Measurements from ENCODE around the gene GPR63. TPM values are rescaled to one million over a fixed set of nuclear protein-coding genes. Genes with fewer than 3 reads are reported as not detected.
A peak's percentile ranks its signal among the peaks of the same experiment; 100 is the strongest.

GPR63 gene
- total RNA-seq, 2 experiments from 2014 or later: 1.2 to 1.3 TPM

DNA sequence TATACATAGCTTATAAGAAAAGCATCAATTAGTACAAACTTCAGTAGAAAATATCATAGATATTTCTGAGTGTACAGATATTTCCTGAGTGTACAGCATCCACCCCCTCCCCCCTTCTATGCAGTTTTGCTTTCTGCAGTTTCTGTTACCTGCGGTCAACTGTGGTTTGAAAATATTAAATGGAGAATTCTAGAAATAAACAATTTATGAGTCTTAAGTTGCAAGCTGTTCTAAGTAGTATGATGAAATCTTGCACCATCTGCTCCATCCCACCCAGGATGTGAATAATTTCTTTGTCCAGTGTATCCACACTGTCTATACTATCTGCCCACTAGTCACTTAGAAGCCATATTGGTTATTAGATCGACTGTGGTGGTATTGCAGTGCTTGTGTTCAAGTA lies 15.8 kb upstream of the GPR63 start:
- Mint-ChIP-seq H3K4me3 (no peak overlapping the region), H3K36me3 (ENCODE audit: low read depth) (no peaks in the 10 kb centered on the region), H3K27me3 (peaks cover 2% of the 10 kb centered on the region), H3K4me1 (no peaks in the 10 kb centered on the region), H3K27ac (no peak overlapping the region), H3K9me3 (ENCODE audit: low read depth) (no peaks in the 10 kb centered on the region)
- ChIA-PET POLR2A (no interaction called here), CTCF (no interaction called here)
- intact Hi-C loops (cut with DNase I, micrococcal nuclease): no loop called here
- no peak for DNase-seq
- no peak for ATAC-seq

DNA sequence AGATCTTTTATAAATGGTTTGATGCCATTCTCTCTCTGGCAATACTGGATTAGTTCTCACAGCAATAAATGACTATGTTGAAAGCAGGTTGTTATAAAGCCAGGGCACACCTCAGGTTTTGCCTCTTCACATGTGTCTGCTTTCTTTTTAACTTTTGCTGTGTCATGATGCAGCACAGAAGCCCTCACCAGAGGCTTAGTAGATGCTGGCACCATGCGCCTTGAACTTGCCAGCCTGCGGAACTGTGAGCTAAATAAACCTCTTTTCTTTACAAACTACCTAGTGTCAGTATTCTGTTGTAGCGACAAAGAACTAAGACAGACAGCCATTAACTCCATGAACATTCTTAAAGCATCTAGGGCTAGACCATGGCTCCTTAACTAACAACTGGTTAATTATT lies 15.3 kb upstream of the GPR63 start:
- Mint-ChIP-seq H3K27ac (no peak overlapping the region), H3K27me3 (peaks cover 2% of the 10 kb centered on the region), H3K36me3 (ENCODE audit: low read depth) (no peaks in the 10 kb centered on the region), H3K4me1 (no peaks in the 10 kb centered on the region), H3K9me3 (ENCODE audit: low read depth) (peaks cover under 1% of the 10 kb centered on the region), H3K4me3 (no peak overlapping the region)
- no peak for ATAC-seq
- CTCF ChIA-PET: no interaction called here
- intact Hi-C loops (cut with DNase I, micrococcal nuclease): no loop called here
- POLR2A ChIA-PET: no interaction called here
- DNase-seq: no peak

DNA sequence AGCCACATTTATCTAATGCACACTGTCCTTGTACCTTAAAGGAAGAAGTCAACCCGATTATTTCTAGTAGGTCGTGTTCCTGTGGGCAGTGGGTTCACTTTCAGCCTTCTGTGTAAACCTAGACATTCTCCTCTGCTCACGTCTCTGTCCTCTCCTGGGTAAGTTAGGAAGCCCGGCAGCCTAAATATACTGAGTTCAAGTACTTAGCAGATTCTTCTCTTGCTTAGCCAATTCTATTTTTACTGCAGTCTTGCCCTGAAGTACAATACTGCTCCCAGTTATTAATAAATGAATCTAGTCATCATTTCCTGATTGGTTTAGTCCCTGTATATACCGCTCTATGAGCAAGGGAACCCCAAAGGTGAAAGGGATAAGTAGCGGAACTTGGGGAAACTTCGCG lies 14.6 kb upstream of the GPR63 start:
- Mint-ChIP-seq H3K36me3 (ENCODE audit: low read depth) (no peaks in the 10 kb centered on the region), H3K27me3 (peaks cover 3% of the 10 kb centered on the region), H3K4me1 (no peaks in the 10 kb centered on the region), H3K4me3 (no peak overlapping the region), H3K27ac (no peak overlapping the region), H3K9me3 (ENCODE audit: low read depth) (peaks cover 1% of the 10 kb centered on the region)
- DNase-seq (no peak), ATAC-seq (no peak)
- intact Hi-C loops (cut with DNase I, micrococcal nuclease): no loop called here
- POLR2A ChIA-PET: no interaction called here
- CTCF ChIA-PET: no interaction called here

DNA sequence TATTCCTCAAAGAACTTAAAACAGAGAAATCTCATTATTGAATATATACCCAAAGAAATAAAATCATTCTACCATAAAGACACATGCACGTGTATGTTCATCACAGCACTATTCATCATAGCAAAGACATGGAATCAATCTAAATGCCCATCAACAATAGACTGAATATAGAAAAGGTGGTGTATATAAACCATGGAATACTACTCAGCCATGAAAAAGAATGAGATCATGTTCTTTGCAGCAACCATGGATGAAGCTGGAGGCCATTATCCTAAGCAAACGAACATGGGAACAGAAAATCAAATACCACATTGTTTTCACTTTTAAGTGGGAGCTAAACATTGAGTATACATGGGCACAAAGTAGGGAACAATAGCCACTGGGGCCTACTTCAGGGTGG lies 12.3 kb upstream of the GPR63 start:
- Mint-ChIP-seq H3K4me1 (no peaks in the 10 kb centered on the region), H3K27ac (no peak overlapping the region), H3K36me3 (ENCODE audit: low read depth) (no peaks in the 10 kb centered on the region), H3K9me3 (ENCODE audit: low read depth) (peaks cover 4% of the 10 kb centered on the region), H3K27me3 (peaks cover 6% of the 10 kb centered on the region), H3K4me3 (no peak overlapping the region)
- intact Hi-C loops (cut with DNase I, micrococcal nuclease): no loop called here
- ATAC-seq (no peak), DNase-seq (no peak)
- POLR2A ChIA-PET: no interaction called here
- CTCF ChIA-PET: no interaction called here

DNA sequence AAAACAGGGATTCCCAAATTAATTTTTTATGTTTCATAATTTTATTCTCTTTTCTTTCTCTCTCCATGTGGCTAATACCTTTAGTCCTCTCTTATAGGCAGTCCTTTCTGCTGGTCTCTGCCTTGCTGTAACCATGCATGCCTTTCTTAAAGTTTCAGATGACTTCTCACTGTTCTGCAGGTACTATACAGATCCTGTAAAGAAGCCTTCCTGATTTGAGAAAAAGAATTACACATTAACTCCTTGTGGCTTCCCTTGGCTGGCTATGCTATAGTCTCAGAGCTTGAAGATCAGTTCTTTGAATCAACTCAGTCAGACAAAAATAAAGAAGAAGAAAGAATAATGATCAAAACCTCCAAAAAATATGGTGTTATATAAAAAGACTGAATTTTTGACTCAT lies 7.3 kb upstream of the GPR63 start:
- H3K36me3 Mint-ChIP-seq (ENCODE audit: low read depth): no peaks in the 10 kb centered on the region
- peaks cover 4% of the 10 kb centered on the region for H3K9me3 Mint-ChIP-seq (ENCODE audit: low read depth)
- intact Hi-C loops (cut with DNase I, micrococcal nuclease): no loop called here
- DNase-seq (no peak), ATAC-seq (no peak)
- ChIA-PET CTCF (no interaction called here), POLR2A (no interaction called here)
- no peaks in the 10 kb centered on the region for H3K4me1 Mint-ChIP-seq
- H3K27ac Mint-ChIP-seq: no peak overlapping the region
- H3K4me3 Mint-ChIP-seq: no peak overlapping the region
- H3K27me3 Mint-ChIP-seq: peaks cover 13% of the 10 kb centered on the region

DNA sequence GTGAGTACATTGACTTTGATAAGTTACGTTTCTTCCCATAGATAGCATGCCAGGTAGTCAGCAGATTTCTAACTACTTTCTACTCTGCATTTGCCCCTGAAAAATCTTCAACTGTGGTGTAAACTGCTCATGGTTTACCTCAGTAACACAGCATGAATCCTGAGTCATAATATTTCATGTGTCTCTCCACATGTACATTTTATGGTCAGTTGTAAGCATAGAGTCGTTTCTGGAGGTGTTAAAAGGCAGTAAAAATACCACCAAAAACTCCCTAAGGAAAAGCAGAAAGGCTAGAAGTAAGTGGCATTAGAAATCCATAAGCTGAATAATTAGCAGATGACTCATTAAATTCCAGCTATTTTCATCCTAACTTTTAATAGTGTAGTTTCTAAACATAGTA lies 4.1 kb upstream of the GPR63 start:
- H3K4me1 Mint-ChIP-seq: peaks cover 8% of the 10 kb centered on the region
- ATAC-seq: no peak
- peaks cover 25% of the 10 kb centered on the region for H3K27me3 Mint-ChIP-seq
- intact Hi-C loops (cut with DNase I, micrococcal nuclease): no loop called here
- H3K27ac Mint-ChIP-seq: no peak overlapping the region
- ChIA-PET POLR2A (no interaction called here), CTCF (no interaction called here)
- H3K36me3 Mint-ChIP-seq (ENCODE audit: low read depth): no peaks in the 10 kb centered on the region
- no peak for DNase-seq
- no peak overlapping the region for H3K4me3 Mint-ChIP-seq
- peaks cover 3% of the 10 kb centered on the region for H3K9me3 Mint-ChIP-seq (ENCODE audit: low read depth)

DNA sequence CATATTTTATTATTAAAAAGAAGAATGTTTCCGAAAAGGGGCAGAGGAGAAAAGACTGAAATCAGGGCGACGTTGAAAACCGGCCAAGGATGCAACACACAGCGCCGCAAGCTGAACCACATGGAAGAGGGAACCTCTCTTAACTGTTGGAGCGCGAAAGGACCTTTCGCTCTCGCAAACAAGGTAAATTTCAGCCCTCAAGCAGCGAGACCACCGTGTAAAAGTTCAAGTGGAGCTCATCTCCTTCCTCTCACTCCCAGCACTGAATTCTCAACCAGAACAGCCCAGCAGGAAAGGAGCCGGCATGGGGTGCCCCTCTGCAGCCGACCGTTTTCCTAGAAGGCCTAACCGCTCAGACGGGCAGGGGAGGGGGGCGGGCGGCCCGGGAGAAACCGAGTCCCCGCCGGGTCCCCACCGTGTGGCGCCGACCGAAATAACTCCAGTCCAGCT lies 621 bp downstream of the GPR63 start:
- POLR2A ChIA-PET: no interaction called here
- ATAC-seq (peak; percentile 4), DNase-seq (peak; percentile 20)
- intact Hi-C loops (cut with DNase I, micrococcal nuclease): loop anchor here (1.0 to 10.0 kb wide), 8 partner anchors 61 to 1260 kb away; partner anchors contain the start of genes KLHL32 (in 2 of the 2), NDUFAF4 (in 2 of the 2), MANEA (in 1 of the 2) and MMS22L (in 1 of the 2)
- Mint-ChIP-seq H3K27ac (peak overlapping the region; percentile 65), H3K4me3 (peak overlapping the region; percentile 86), H3K27me3 (peaks cover 31% of the 10 kb centered on the region), H3K36me3 (ENCODE audit: low read depth) (no peaks in the 10 kb centered on the region), H3K9me3 (ENCODE audit: low read depth) (no peaks in the 10 kb centered on the region), H3K4me1 (peaks cover 17% of the 10 kb centered on the region)
- CTCF ChIA-PET: interaction anchor here (0.6 to 2.1 kb wide), 4 partner anchors 11 to 285 kb away, joined by 3 to 6 read pairs (median 3); no protein-coding TSS in a partner anchor

DNA sequence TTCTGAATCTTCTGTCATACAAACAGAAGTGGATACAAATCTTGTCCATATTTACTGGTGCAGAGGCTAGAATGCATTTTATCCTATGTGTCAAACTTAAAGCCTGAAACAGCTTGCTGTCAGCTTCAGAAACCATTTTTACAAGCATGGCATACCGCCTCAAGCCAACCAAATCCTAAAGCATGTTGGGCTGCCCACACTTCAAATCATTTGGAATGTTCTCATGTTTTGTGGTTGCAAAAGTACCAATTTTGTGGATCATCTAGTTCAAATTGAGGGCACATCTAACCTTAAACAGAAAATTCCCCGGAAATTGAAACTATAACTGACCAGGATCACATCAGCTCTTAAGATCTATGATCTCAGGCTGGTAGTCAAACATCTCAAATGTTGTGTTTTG lies 3.2 kb downstream of the GPR63 start:
- no peak overlapping the region for H3K4me3 Mint-ChIP-seq
- H3K36me3 Mint-ChIP-seq (ENCODE audit: low read depth): no peaks in the 10 kb centered on the region
- no peak overlapping the region for H3K27ac Mint-ChIP-seq
- H3K27me3 Mint-ChIP-seq: peaks cover 27% of the 10 kb centered on the region
- ChIA-PET CTCF (no interaction called here), POLR2A (interaction anchor here (0.6 kb wide), 1 partner anchor 42 kb away, joined by 4 read pairs; no protein-coding TSS in a partner anchor)
- intact Hi-C loops (cut with DNase I, micrococcal nuclease): loop anchor here in 1 of 2 experiments (10.0 kb wide), 1 partner anchor 211 kb away; no protein-coding TSS in a partner anchor
- DNase-seq (no peak), ATAC-seq (no peak)
- peaks cover 17% of the 10 kb centered on the region for H3K4me1 Mint-ChIP-seq
- H3K9me3 Mint-ChIP-seq (ENCODE audit: low read depth): no peaks in the 10 kb centered on the region

DNA sequence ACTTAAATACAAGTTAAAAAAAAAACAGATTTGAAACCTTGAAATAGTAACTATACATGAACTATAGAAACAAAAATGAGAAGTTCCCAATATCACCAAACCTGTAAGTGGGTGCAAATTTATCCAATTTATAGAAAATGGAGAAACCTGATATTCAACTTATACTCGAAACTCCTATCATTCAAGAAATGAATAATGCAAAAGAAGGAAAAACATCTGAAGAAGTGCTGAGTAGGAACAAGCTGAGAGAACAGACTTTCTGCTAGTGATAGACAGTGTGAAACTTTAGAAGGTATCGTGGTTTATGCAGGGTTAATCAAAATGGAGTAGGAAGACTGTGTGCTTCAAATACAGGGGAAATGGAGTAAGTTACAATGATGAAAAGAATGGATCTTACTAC lies 4.5 kb downstream of the GPR63 start:
- ATAC-seq (no peak), DNase-seq (no peak)
- Mint-ChIP-seq H3K27ac (no peak overlapping the region), H3K9me3 (ENCODE audit: low read depth) (no peaks in the 10 kb centered on the region), H3K4me3 (no peak overlapping the region), H3K4me1 (peaks cover 16% of the 10 kb centered on the region), H3K27me3 (peaks cover 16% of the 10 kb centered on the region), H3K36me3 (ENCODE audit: low read depth) (no peaks in the 10 kb centered on the region)
- ChIA-PET POLR2A (no interaction called here), CTCF (interaction anchor here (0.7 kb wide), 1 partner anchor 1358 kb away, joined by 3 read pairs; no protein-coding TSS in a partner anchor)
- intact Hi-C loops (cut with DNase I, micrococcal nuclease): loop anchor here in 1 of 2 experiments (10.0 kb wide), 1 partner anchor 212 kb away; no protein-coding TSS in a partner anchor

DNA sequence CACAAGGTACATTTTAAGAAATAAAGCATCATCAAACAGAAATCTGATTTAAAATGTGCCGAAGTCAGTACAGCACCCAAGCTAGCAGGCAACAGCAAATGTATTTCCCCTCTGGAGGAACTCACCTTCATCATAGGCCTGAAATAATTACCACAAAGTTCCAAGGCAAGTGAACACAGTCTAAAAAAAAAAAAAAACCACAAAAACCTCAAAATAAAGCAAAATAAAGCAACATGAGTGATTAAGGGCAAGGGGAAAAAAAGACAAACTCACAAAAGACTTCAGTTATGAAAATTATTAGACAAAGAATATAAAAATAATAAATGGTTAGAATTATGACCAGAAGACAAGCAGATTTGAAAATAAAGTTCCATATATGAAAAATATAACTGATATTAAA lies 10.4 kb downstream of the GPR63 start:
- ATAC-seq: no peak
- Mint-ChIP-seq H3K4me1 (no peaks in the 10 kb centered on the region), H3K36me3 (ENCODE audit: low read depth) (no peaks in the 10 kb centered on the region), H3K9me3 (ENCODE audit: low read depth) (no peaks in the 10 kb centered on the region), H3K4me3 (no peak overlapping the region), H3K27me3 (no peaks in the 10 kb centered on the region), H3K27ac (no peak overlapping the region)
- intact Hi-C loops (cut with DNase I, micrococcal nuclease): no loop called here
- CTCF ChIA-PET: no interaction called here
- DNase-seq: no peak
- POLR2A ChIA-PET: no interaction called here

DNA sequence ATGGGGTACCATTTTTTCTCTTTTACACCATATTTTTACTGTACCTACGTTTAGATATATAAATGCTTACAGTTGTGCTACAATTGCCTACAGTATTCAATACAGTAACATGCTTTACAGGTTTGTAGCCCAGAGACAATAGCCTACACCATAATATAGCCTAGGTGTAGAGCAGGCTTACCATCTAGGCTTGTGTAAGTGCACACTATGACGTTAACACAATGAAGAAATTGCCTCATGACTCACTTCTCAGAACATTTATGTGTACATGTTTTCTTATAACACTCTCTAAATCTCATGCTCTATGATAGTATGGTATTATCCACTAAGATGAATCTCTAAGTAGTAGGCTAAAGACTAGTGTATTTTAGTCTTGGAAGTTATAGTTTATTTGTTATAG lies 13.5 kb downstream of the GPR63 start:
- Mint-ChIP-seq H3K27ac (no peak overlapping the region), H3K4me3 (no peak overlapping the region), H3K9me3 (ENCODE audit: low read depth) (no peaks in the 10 kb centered on the region), H3K4me1 (no peaks in the 10 kb centered on the region), H3K27me3 (peaks cover 2% of the 10 kb centered on the region), H3K36me3 (ENCODE audit: low read depth) (peaks cover 4% of the 10 kb centered on the region)
- DNase-seq (no peak), ATAC-seq (no peak)
- intact Hi-C loops (cut with DNase I, micrococcal nuclease): no loop called here
- POLR2A ChIA-PET: no interaction called here
- CTCF ChIA-PET: no interaction called here

DNA sequence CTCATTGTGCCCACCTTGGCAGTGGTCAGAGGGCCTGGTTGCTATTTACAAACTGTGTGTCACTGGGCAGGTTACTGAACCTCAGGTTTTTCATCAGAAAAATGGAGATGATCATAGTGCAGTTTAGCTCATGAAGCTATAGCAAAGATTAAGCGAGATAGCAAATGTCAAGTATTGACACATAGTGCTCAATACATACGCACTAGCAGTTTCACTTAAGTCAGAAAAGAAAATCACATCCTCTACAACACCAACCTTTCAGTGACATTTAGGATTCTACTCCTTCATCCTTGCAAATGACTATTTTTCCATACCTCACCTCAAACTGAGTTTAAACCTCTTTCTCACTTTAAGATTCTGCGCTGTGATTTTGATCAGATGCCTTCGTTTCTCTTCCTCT lies 16.2 kb downstream of the GPR63 start:
- ChIA-PET POLR2A (no interaction called here), CTCF (no interaction called here)
- ATAC-seq (no peak), DNase-seq (no peak)
- Mint-ChIP-seq H3K4me1 (no peaks in the 10 kb centered on the region), H3K27me3 (peaks cover 2% of the 10 kb centered on the region), H3K4me3 (no peak overlapping the region), H3K27ac (no peak overlapping the region), H3K36me3 (ENCODE audit: low read depth) (peaks cover 4% of the 10 kb centered on the region), H3K9me3 (ENCODE audit: low read depth) (no peaks in the 10 kb centered on the region)
- intact Hi-C loops (cut with DNase I, micrococcal nuclease): no loop called here

Measured in activated CD4-positive, alpha-beta T cell treated with anti-CD3 and anti-CD28 coated beads for 36 hours (primary cell).